ENCODE measurements around the gene CSNK1A1. TPM values are rescaled to one million over a fixed set of nuclear protein-coding genes. Genes with fewer than 3 reads are reported as not detected.
A peak's percentile ranks its signal among the peaks of the same experiment; 100 is the strongest.
"Not testable (repeated sequence)": the region's sequence is repeated elsewhere in the genome, so short reads cannot be mapped to it uniquely, and the experiment has no call there.

Gene CSNK1A1
- total RNA-seq, 1 donor from 2014 or later = 206 TPM

DNA sequence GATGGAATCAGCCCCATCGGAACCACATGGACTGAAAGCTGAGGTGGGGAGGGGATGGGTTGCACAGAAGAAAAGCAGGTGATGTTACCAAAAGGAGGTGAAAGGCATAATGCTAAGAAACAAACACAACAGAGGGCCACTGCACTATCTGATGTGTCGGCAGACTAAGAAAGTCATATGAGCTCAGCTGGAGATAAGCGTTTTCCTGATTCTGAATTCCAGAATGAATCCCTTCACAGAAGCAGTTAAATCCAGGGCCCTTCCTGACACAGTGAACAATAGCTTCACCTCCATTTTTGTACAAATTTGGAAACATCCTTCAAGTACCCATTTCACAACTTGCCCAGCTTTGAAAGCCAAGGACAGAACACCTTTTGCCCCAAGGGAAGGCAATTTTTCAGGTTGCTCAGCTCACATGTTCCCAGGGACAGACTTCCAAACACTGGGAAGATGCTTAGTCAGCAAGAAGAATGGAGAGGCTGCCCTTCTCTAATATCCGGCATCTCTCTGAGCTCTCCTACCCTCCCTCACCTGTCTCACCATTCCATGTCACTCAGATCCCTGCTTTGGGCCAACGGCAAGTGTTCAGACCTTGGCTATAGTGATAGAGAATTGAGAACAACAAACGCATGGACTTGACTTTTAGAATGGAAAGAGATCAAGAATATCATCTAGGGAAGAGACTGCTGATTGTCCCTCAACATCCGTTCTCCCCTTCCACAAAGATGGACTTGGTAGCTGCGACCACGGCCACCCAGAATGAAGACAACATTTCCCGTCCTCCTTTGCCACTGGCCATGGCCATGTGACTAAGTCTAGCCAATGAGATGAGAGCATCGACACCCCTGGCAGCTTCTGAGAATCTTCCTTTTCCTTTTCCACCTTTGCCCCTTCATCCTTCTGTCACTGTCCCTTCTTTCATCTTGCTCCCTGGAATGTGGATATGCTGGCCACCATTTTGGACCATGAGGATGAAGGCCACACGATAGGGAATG, 103.6 kb downstream of the CSNK1A1 start:
- intact Hi-C loops (cut with DNase I) = no loop called here
- no peak for DNase-seq (ENCODE audit: low spot score)

GRCh38 chr5:149446794-149447193, 104.4 kb downstream of the CSNK1A1 start:
- DNase-seq (ENCODE audit: low spot score); intact Hi-C loops (cut with DNase I): not testable (repeated sequence)

DNA sequence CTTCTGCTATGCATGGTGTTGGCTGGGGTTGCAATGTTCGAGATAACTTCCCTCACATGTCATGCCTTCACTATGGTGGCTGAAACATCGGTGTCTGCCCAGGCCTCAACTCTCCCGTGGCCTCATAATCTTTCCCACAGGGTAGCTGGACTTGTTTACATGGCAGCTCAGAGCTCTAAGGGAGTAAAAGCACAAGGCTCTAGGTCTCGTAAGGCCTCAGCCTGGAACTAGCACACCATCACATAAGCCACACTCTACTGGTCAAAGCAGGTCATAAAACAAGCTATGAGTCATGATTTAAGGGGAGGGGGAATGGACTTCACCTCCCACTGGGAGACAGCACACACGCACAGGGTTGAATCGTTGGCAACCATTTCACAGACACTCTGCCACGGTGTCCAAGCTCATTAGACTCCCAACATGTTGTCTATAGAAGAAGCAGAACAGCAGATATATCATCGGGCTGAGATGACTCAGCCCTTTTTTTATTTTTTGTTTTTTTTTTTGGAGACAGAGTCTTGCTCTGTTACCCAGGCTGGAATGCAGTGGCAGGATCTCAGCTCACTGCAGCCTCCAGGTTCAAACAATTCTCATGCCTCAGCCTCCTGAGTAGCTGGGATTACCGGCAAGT, 105.4 kb downstream of the CSNK1A1 start:
- intact Hi-C loops (cut with DNase I) = no loop called here
- DNase-seq (ENCODE audit: low spot score) = no peak

- intact Hi-C loops (cut with DNase I) = no loop called here
- DNase-seq (ENCODE audit: low spot score) = no peak
These were observed 105.9 kb downstream of the CSNK1A1 start for GRCh38 chr5:149445343-149445738.

DNA sequence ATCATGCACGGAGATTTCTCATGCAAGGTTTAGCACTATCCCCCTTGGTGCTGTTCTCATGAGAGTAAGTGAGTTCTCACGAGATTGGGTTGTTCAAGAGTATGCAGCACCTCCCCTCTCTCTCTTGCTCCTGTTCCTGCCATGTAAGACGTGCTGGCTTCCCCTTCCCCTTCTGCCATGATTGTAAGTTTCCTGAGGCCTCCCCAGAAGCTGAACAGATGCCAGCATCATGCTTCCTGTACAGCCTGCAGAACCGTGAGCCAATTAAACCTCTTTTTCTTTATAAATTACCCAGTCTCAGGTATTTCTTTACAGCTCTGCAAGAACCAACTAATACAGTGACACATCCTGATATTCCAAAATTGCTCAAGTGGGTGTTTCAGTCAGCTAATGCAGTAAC, 106.8 kb downstream of the CSNK1A1 start:
- intact Hi-C loops (cut with DNase I) = loop anchor here (5.0 kb wide), 1 partner anchor 173 kb away; no protein-coding TSS in a partner anchor
- not testable (repeated sequence) for DNase-seq (ENCODE audit: low spot score)

GRCh38 chr5:149443210-149443609, 108.0 kb downstream of the CSNK1A1 start:
- DNase-seq (ENCODE audit: low spot score) = no peak
- intact Hi-C loops (cut with DNase I) = loop anchor here (5.0 kb wide), 1 partner anchor 174 kb away; no protein-coding TSS in a partner anchor

DNA sequence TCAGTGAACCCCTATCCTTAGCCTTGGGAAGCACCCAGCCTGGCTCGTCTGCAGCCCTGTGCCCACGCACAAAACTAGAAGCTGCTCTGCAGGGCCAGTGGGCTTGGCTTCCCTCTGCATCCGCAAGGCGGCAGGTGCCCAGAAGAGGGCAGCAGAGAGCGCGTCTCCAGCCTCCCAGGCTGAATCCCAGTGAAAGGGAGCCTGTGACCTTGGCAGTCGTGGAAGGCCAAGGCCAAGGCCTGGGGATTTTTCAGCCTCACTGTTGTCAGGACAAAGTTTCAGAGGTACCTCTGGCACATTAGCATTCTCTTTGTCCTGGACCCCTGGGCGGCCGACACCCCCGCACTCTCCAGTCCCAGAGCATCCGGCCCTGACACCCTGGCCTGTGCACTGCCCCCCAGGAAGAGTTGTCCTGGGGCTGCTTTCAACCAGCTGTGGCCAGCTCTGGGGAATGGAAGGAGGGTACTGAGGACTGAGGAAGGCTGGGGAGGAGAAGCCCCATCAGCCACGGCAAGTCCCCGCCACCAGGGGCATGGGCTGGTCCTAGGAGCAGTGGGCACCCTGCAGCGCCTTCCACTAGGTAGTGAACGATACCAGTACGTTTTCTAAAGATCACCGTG, 108.6 kb downstream of the CSNK1A1 start:
- intact Hi-C loops (cut with DNase I) = loop anchor here (1.0 to 5.0 kb wide), 2 partner anchors 109 to 175 kb away; partner anchors contain the start of gene CSNK1A1
- peak; percentile 92 for DNase-seq (ENCODE audit: low spot score)

Other genes with a start within 250 kb of the CSNK1A1 start
- gene GRPEL2, start 205.9 kb downstream of the CSNK1A1 start, total RNA-seq = 11.0 TPM
- gene PCYOX1L, start 193.4 kb downstream of the CSNK1A1 start, total RNA-seq = 4.3 TPM
- gene IL17B, start 172.1 kb downstream of the CSNK1A1 start, total RNA-seq = not detected
- gene ARHGEF37, start 30.1 kb upstream of the CSNK1A1 start, total RNA-seq = 15.8 TPM
- gene PPARGC1B, start 178.9 kb upstream of the CSNK1A1 start, total RNA-seq = 18.9 TPM

Measured in cardiac septum (tissue), 1 donor.